ENCODE measurements around the gene BID. TPM values are rescaled to one million over a fixed set of nuclear protein-coding genes. Genes with fewer than 3 reads are reported as not detected.

Gene BID
- total RNA-seq, 1 donor from 2014 or later: 35.1 TPM

DNA sequence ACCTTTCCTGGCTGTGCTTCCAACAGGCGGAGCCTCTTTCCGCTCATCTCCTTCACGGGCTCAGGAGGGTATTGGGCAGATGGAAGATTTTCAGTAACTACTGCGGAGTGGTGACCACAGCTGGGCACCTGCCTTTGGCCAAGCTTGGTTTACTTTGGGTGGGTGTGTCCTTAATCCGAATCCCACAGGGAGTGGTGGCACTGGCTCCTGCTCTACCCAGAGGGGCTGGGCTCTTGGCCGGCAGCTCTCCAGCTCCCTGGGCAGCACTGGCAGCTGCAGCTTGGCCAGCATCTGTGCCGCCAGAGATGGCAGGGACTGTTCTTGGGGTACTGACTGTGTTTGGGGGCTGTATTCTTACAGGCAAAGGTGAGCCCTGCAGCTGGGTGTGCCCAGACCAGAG is 29.8 kb downstream of the BID start:
- Histone ChIP-seq H3K27me3 (ENCODE audit: insufficient read depth, low read length) (no peaks in the 10 kb centered on the region), H3K9ac (ENCODE audit: low read length) (no peak overlapping the region), H3K36me3 (ENCODE audit: insufficient read depth, low read length) (no peaks in the 10 kb centered on the region), H3K27ac (ENCODE audit: low read depth, low read length) (no peak overlapping the region), H3K9me3 (ENCODE audit: insufficient read depth, low read depth, low read length) (no peaks in the 10 kb centered on the region), H3K4me1 (ENCODE audit: insufficient read depth, low read length) (no peaks in the 10 kb centered on the region), H4K20me1 (ENCODE audit: insufficient read depth, low read length) (peaks cover 39% of the 10 kb centered on the region), H3K79me2 (ENCODE audit: insufficient read depth, low read length) (no peaks in the 10 kb centered on the region), H3K4me3 (ENCODE audit: insufficient read depth, low read depth, low read length) (no peak overlapping the region), H2AFZ (ENCODE audit: low read depth, low read length) (no peak overlapping the region), H3K4me2 (ENCODE audit: low read length) (no peak overlapping the region)
- DNase-seq (ENCODE audit: low read depth) (no peak), FAIRE-seq (no peak)
- Mint-ChIP-seq H3K4me1 (ENCODE audit: low read depth, unreplicated experiment) (no peaks in the 10 kb centered on the region), H3K27me3 (ENCODE audit: low read depth, unreplicated experiment) (peaks cover 3% of the 10 kb centered on the region), H3K36me3 (ENCODE audit: low read depth, unreplicated experiment) (peaks cover 6% of the 10 kb centered on the region), H3K27ac (ENCODE audit: unreplicated experiment) (peak overlapping the region; percentile 34), H3K4me3 (ENCODE audit: unreplicated experiment) (no peak overlapping the region), H3K9me3 (ENCODE audit: unreplicated experiment) (peaks cover 2% of the 10 kb centered on the region)
- no peak for TF ChIP-seq EZH2 (IDR thresholded peaks at IDR 0.05; ENCODE audit: insufficient read depth, low read length)
- TF ChIP-seq, protein P1, sequence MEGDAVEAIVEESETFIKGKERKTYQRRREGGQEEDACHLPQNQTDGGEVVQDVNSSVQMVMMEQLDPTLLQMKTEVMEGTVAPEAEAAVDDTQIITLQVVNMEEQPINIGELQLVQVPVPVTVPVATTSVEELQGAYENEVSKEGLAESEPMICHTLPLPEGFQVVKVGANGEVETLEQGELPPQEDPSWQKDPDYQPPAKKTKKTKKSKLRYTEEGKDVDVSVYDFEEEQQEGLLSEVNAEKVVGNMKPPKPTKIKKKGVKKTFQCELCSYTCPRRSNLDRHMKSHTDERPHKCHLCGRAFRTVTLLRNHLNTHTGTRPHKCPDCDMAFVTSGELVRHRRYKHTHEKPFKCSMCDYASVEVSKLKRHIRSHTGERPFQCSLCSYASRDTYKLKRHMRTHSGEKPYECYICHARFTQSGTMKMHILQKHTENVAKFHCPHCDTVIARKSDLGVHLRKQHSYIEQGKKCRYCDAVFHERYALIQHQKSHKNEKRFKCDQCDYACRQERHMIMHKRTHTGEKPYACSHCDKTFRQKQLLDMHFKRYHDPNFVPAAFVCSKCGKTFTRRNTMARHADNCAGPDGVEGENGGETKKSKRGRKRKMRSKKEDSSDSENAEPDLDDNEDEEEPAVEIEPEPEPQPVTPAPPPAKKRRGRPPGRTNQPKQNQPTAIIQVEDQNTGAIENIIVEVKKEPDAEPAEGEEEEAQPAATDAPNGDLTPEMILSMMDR (IDR thresholded peaks at IDR 0.05; ENCODE audit: insufficient read depth, low read depth, low read length): no peak

DNA sequence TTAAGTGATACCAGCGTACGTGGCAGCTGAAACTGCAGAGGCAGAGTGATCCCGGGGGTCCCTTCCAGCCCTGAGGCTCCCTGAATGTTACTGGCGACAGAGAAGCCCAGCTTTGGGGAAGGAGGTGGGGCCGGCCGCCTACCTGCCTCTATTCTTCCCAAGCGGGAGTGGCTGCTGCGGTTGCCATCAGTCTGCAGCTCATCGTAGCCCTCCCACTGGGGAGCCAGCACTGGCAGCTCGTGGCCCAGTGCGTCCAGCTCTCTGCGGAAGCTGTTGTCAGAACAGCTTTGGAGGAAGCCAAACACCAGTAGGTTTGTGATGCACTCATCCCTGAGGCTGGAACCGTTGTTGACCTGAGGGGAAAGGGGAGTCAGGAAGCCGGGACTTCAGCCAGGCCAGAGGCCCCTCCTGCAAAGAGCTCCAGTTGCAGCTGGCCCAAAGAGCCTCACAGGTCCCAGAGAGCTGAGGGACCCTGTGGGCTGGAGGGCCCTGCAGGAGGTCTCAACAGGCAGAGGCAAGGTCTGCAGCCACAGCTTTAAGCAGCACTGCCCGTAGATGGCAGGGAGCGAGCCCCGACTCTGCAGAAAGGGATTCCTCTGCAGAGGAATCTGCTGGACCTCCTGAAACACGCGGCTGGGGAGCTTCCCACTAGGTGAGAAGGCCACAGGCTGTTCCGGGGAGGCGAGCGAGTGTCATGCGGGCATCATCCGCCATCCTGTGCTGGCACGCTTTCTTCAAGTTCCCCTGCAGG is 30.4 kb downstream of the BID start:
- Mint-ChIP-seq H3K36me3 (ENCODE audit: low read depth, unreplicated experiment) (peaks cover 6% of the 10 kb centered on the region), H3K27me3 (ENCODE audit: low read depth, unreplicated experiment) (peaks cover 3% of the 10 kb centered on the region), H3K4me1 (ENCODE audit: low read depth, unreplicated experiment) (no peaks in the 10 kb centered on the region), H3K4me3 (ENCODE audit: unreplicated experiment) (no peak overlapping the region), H3K9me3 (ENCODE audit: unreplicated experiment) (peaks cover 2% of the 10 kb centered on the region), H3K27ac (ENCODE audit: unreplicated experiment) (no peak overlapping the region)
- Histone ChIP-seq H3K4me3 (ENCODE audit: insufficient read depth, low read depth, low read length) (no peak overlapping the region), H3K27me3 (ENCODE audit: insufficient read depth, low read length) (no peaks in the 10 kb centered on the region), H3K27ac (ENCODE audit: low read depth, low read length) (no peak overlapping the region), H3K4me2 (ENCODE audit: low read length) (no peak overlapping the region), H3K79me2 (ENCODE audit: insufficient read depth, low read length) (no peaks in the 10 kb centered on the region), H3K4me1 (ENCODE audit: insufficient read depth, low read length) (no peaks in the 10 kb centered on the region), H3K9me3 (ENCODE audit: insufficient read depth, low read depth, low read length) (no peaks in the 10 kb centered on the region), H2AFZ (ENCODE audit: low read depth, low read length) (no peak overlapping the region), H3K36me3 (ENCODE audit: insufficient read depth, low read length) (no peaks in the 10 kb centered on the region), H3K9ac (ENCODE audit: low read length) (no peak overlapping the region), H4K20me1 (ENCODE audit: insufficient read depth, low read length) (peaks cover 37% of the 10 kb centered on the region)
- TF ChIP-seq, protein P1 (IDR thresholded peaks at IDR 0.05; ENCODE audit: insufficient read depth, low read depth, low read length): no peak
- TF ChIP-seq EZH2 (IDR thresholded peaks at IDR 0.05; ENCODE audit: insufficient read depth, low read length): no peak
- DNase-seq (ENCODE audit: low read depth) (no peak), FAIRE-seq (no peak)

DNA sequence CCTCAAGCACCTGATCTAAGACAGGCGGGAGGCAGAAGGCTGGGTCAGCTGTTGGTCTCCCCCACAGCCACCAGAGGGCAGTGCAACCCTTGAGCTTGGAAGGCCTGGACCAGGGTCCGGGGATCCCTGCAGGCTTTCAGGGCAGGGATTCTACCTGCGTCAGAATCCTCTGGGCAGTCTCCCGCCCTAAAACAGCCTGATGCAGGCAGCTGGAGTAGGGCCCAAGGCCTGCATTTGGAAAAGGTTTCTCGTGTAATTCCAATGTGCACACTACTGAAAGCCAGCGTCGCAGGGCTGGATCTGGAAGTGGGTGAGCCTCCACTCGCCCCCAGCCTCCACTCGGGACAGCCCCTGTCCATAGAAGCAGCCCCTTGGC is 31.8 kb downstream of the BID start:
- Mint-ChIP-seq H3K36me3 (ENCODE audit: low read depth, unreplicated experiment) (peaks cover 7% of the 10 kb centered on the region), H3K9me3 (ENCODE audit: unreplicated experiment) (peaks cover 2% of the 10 kb centered on the region), H3K4me1 (ENCODE audit: low read depth, unreplicated experiment) (no peaks in the 10 kb centered on the region), H3K27ac (ENCODE audit: unreplicated experiment) (no peak overlapping the region), H3K27me3 (ENCODE audit: low read depth, unreplicated experiment) (peaks cover 3% of the 10 kb centered on the region), H3K4me3 (ENCODE audit: unreplicated experiment) (no peak overlapping the region)
- TF ChIP-seq EZH2 (IDR thresholded peaks at IDR 0.05; ENCODE audit: insufficient read depth, low read length): no peak
- TF ChIP-seq, protein P1 (IDR thresholded peaks at IDR 0.05; ENCODE audit: insufficient read depth, low read depth, low read length): peak; percentile 53
- FAIRE-seq (no peak), DNase-seq (ENCODE audit: low read depth) (peak; percentile 39)
- Histone ChIP-seq H3K27ac (ENCODE audit: low read depth, low read length) (no peak overlapping the region), H3K36me3 (ENCODE audit: insufficient read depth, low read length) (no peaks in the 10 kb centered on the region), H3K27me3 (ENCODE audit: insufficient read depth, low read length) (no peaks in the 10 kb centered on the region), H4K20me1 (ENCODE audit: insufficient read depth, low read length) (peaks cover 35% of the 10 kb centered on the region), H3K9me3 (ENCODE audit: insufficient read depth, low read depth, low read length) (no peaks in the 10 kb centered on the region), H3K4me3 (ENCODE audit: insufficient read depth, low read depth, low read length) (no peak overlapping the region), H3K4me1 (ENCODE audit: insufficient read depth, low read length) (no peaks in the 10 kb centered on the region), H2AFZ (ENCODE audit: low read depth, low read length) (no peak overlapping the region), H3K9ac (ENCODE audit: low read length) (no peak overlapping the region), H3K4me2 (ENCODE audit: low read length) (no peak overlapping the region), H3K79me2 (ENCODE audit: insufficient read depth, low read length) (no peaks in the 10 kb centered on the region)
